GM10248 (cell line): ENCODE data around the gene USP46.

Experiments
- CTCF ChIA-PET: fragments of 300-600 bp; sonication (Branson Sonifier 250); formaldehyde crosslinking; extraction: SDS; loops from one replicate; lab custom pipeline; 2021; ENCODE audit warnings: antibody characterized with exemption; lab: Yijun Ruan, JAX
- POLR2A ChIA-PET: fragments of 350-650 bp; sonication (Branson Sonifier 250); formaldehyde crosslinking; extraction: SDS; loops from one replicate; lab custom pipeline; 2020; ENCODE audit warnings: antibody characterized with exemption; lab: Yijun Ruan, JAX
- DNase-seq: peaks from one replicate; pipeline ENCODE4 v3.0.0; 2012; ENCODE audit errors: extremely low spot score
- CTCF ChIP-seq: IDR thresholded peaks from 2 replicates; pipeline ENCODE4 v1.5.1; 2012; ENCODE audit warnings: mild to moderate bottlenecking, low read depth; ENCODE audit errors: extremely low read depth, missing control alignments, control extremely low read depth

USP46 gene

GRCh38 chr4:52579602-52580272 is 79.4 kb downstream of the USP46 start:
- DNase-seq = no peak
- TF ChIP-seq CTCF = no peak
- ChIA-PET CTCF (interaction anchor here (0.7 to 4.7 kb wide), 5 partner anchors 9 to 86 kb away, joined by 3 to 19 read pairs (median 4); no protein-coding TSS in a partner anchor), POLR2A (no interaction called here)

- DNase-seq = no peak
- CTCF ChIA-PET = interaction anchor here (0.7 to 4.7 kb wide), 4 partner anchors 8 to 87 kb away, joined by 3 to 19 read pairs (median 3); no protein-coding TSS in a partner anchor
- POLR2A ChIA-PET = no interaction called here
- no peak for TF ChIP-seq CTCF
Observed at GRCh38 chr4:52578951-52579350, 80.2 kb downstream of the USP46 start.

- CTCF ChIA-PET = no interaction called here
- DNase-seq = no peak
- POLR2A ChIA-PET = no interaction called here
- TF ChIP-seq CTCF = no peak
Observed at GRCh38 chr4:52577624-52577962, 81.5 kb downstream of the USP46 start.

- ChIA-PET POLR2A (no interaction called here), CTCF (no interaction called here)
Observed at GRCh38 chr4:52576961-52577623, 82.0 kb downstream of the USP46 start.

GRCh38 chr4:52576326-52576725 is 82.8 kb downstream of the USP46 start:
- ChIA-PET CTCF (interaction anchor here (1.3 kb wide), 1 partner anchor 12 kb away, joined by 5 read pairs; no protein-coding TSS in a partner anchor), POLR2A (no interaction called here)
- no peak for DNase-seq
- no peak for TF ChIP-seq CTCF

More at GRCh38 chr4:52576961-52577623, 82.0 kb downstream of the USP46 start:
- no peak for DNase-seq
- no peak for TF ChIP-seq CTCF

- ChIA-PET CTCF (interaction anchor here (1.3 kb wide), 1 partner anchor 13 kb away, joined by 5 read pairs; no protein-coding TSS in a partner anchor), POLR2A (no interaction called here)
- DNase-seq = no peak
- no peak for TF ChIP-seq CTCF
Observed at GRCh38 chr4:52575406-52575805, 83.7 kb downstream of the USP46 start.
